ENCODE measurements around the gene ARHGAP10. TPM values are rescaled to one million over a fixed set of nuclear protein-coding genes. Genes with fewer than 3 reads are reported as not detected.

ARHGAP10 gene
- total RNA-seq, 1 donor from 2014 or later: 28.0 TPM

GRCh38 chr4:147984778-147985138 lies 252.9 kb downstream of the ARHGAP10 start:
- no peak for FAIRE-seq
- Histone ChIP-seq H3K9me3 (ENCODE audit: insufficient read depth, low read depth, low read length) (no peaks in the 10 kb centered on the region), H3K79me2 (ENCODE audit: insufficient read depth, low read length) (peaks cover 8% of the 10 kb centered on the region)

GRCh38 chr4:147985376-147985775 lies 253.5 kb downstream of the ARHGAP10 start:
- no peaks in the 10 kb centered on the region for H3K9me3 ChIP-seq (ENCODE audit: insufficient read depth, low read depth, low read length)
- no peaks in the 10 kb centered on the region for H3K36me3 ChIP-seq (ENCODE audit: insufficient read depth, low read length)
- FAIRE-seq (no peak), DNase-seq (ENCODE audit: low read depth) (no peak)
- no peaks in the 10 kb centered on the region for H3K4me1 ChIP-seq (ENCODE audit: insufficient read depth, low read length)
- H3K79me2 ChIP-seq (ENCODE audit: insufficient read depth, low read length): peaks cover 8% of the 10 kb centered on the region
- Mint-ChIP-seq H3K4me1 (ENCODE audit: low read depth, unreplicated experiment) (peaks cover 22% of the 10 kb centered on the region), H3K9me3 (ENCODE audit: unreplicated experiment) (no peaks in the 10 kb centered on the region), H3K4me3 (ENCODE audit: unreplicated experiment) (no peak overlapping the region), H3K36me3 (ENCODE audit: low read depth, unreplicated experiment) (peaks cover 11% of the 10 kb centered on the region), H3K27ac (ENCODE audit: unreplicated experiment) (no peak overlapping the region), H3K27me3 (ENCODE audit: low read depth, unreplicated experiment) (no peaks in the 10 kb centered on the region)
- H3K4me3 ChIP-seq (ENCODE audit: insufficient read depth, low read depth, low read length): no peak overlapping the region
- H4K20me1 ChIP-seq (ENCODE audit: insufficient read depth, low read length): peaks cover 31% of the 10 kb centered on the region
- no peak overlapping the region for H3K27ac ChIP-seq (ENCODE audit: low read depth, low read length)
- H3K27me3 ChIP-seq (ENCODE audit: insufficient read depth, low read length): no peaks in the 10 kb centered on the region
- no peak overlapping the region for H3K9ac ChIP-seq (ENCODE audit: low read length)
- TF ChIP-seq EZH2 (IDR thresholded peaks at IDR 0.05; ENCODE audit: insufficient read depth, low read length) (no peak), CTCF (IDR thresholded peaks at IDR 0.05; ENCODE audit: insufficient read depth, low read depth, low read length) (no peak)
- H3K4me2 ChIP-seq (ENCODE audit: low read length): no peak overlapping the region
- H2AFZ ChIP-seq (ENCODE audit: low read depth, low read length): no peak overlapping the region

More at GRCh38 chr4:147984778-147985138, 252.9 kb downstream of the ARHGAP10 start:
- Histone ChIP-seq H3K4me2 (ENCODE audit: low read length) (no peak overlapping the region), H3K27me3 (ENCODE audit: insufficient read depth, low read length) (no peaks in the 10 kb centered on the region), H3K4me1 (ENCODE audit: insufficient read depth, low read length) (no peaks in the 10 kb centered on the region), H3K9ac (ENCODE audit: low read length) (no peak overlapping the region), H2AFZ (ENCODE audit: low read depth, low read length) (no peak overlapping the region), H3K4me3 (ENCODE audit: insufficient read depth, low read depth, low read length) (no peak overlapping the region), H3K36me3 (ENCODE audit: insufficient read depth, low read length) (no peaks in the 10 kb centered on the region), H3K27ac (ENCODE audit: low read depth, low read length) (no peak overlapping the region), H4K20me1 (ENCODE audit: insufficient read depth, low read length) (peaks cover 31% of the 10 kb centered on the region)
- H3K36me3 Mint-ChIP-seq (ENCODE audit: low read depth, unreplicated experiment): peaks cover 9% of the 10 kb centered on the region
- peaks cover 22% of the 10 kb centered on the region for H3K4me1 Mint-ChIP-seq (ENCODE audit: low read depth, unreplicated experiment)
- no peak overlapping the region for H3K4me3 Mint-ChIP-seq (ENCODE audit: unreplicated experiment)
- no peaks in the 10 kb centered on the region for H3K9me3 Mint-ChIP-seq (ENCODE audit: unreplicated experiment)
- H3K27ac Mint-ChIP-seq (ENCODE audit: unreplicated experiment): no peak overlapping the region
- H3K27me3 Mint-ChIP-seq (ENCODE audit: low read depth, unreplicated experiment): no peaks in the 10 kb centered on the region
- TF ChIP-seq EZH2 (IDR thresholded peaks at IDR 0.05; ENCODE audit: insufficient read depth, low read length) (no peak), CTCF (IDR thresholded peaks at IDR 0.05; ENCODE audit: insufficient read depth, low read depth, low read length) (no peak)
- no peak for DNase-seq (ENCODE audit: low read depth)

GRCh38 chr4:147987252-147987651 lies 255.4 kb downstream of the ARHGAP10 start:
- H3K4me3 ChIP-seq (ENCODE audit: insufficient read depth, low read depth, low read length): no peak overlapping the region
- no peak for TF ChIP-seq EZH2 (IDR thresholded peaks at IDR 0.05; ENCODE audit: insufficient read depth, low read length)
- TF ChIP-seq CTCF (IDR thresholded peaks at IDR 0.05; ENCODE audit: insufficient read depth, low read depth, low read length): no peak
- no peak overlapping the region for H3K4me2 ChIP-seq (ENCODE audit: low read length)
- peaks cover 11% of the 10 kb centered on the region for H3K4me1 Mint-ChIP-seq (ENCODE audit: low read depth, unreplicated experiment)
- no peaks in the 10 kb centered on the region for H3K9me3 ChIP-seq (ENCODE audit: insufficient read depth, low read depth, low read length)
- peaks cover 8% of the 10 kb centered on the region for H3K79me2 ChIP-seq (ENCODE audit: insufficient read depth, low read length)
- no peak overlapping the region for H3K27ac Mint-ChIP-seq (ENCODE audit: unreplicated experiment)
- H3K9me3 Mint-ChIP-seq (ENCODE audit: unreplicated experiment): no peaks in the 10 kb centered on the region
- H3K36me3 ChIP-seq (ENCODE audit: insufficient read depth, low read length): no peaks in the 10 kb centered on the region
- no peak overlapping the region for H3K4me3 Mint-ChIP-seq (ENCODE audit: unreplicated experiment)
- no peaks in the 10 kb centered on the region for H3K27me3 Mint-ChIP-seq (ENCODE audit: low read depth, unreplicated experiment)
- no peak overlapping the region for H3K9ac ChIP-seq (ENCODE audit: low read length)
- H3K36me3 Mint-ChIP-seq (ENCODE audit: low read depth, unreplicated experiment): peaks cover 14% of the 10 kb centered on the region
- no peaks in the 10 kb centered on the region for H3K4me1 ChIP-seq (ENCODE audit: insufficient read depth, low read length)
- H4K20me1 ChIP-seq (ENCODE audit: insufficient read depth, low read length): peaks cover 30% of the 10 kb centered on the region
- no peaks in the 10 kb centered on the region for H3K27me3 ChIP-seq (ENCODE audit: insufficient read depth, low read length)
- no peak overlapping the region for H2AFZ ChIP-seq (ENCODE audit: low read depth, low read length)
- FAIRE-seq: no peak
- H3K27ac ChIP-seq (ENCODE audit: low read depth, low read length): no peak overlapping the region
- no peak for DNase-seq (ENCODE audit: low read depth)

Data from astrocyte (in vitro differentiated cells and primary cell).